Measurements from ENCODE around the gene PLXNA4. TPM values are rescaled to one million over a fixed set of nuclear protein-coding genes. Genes with fewer than 3 reads are reported as not detected.

Gene PLXNA4
- total and polyA plus RNA-seq, 4 donors = 0.04 to 1.1 (median 0.41) TPM

DNA sequence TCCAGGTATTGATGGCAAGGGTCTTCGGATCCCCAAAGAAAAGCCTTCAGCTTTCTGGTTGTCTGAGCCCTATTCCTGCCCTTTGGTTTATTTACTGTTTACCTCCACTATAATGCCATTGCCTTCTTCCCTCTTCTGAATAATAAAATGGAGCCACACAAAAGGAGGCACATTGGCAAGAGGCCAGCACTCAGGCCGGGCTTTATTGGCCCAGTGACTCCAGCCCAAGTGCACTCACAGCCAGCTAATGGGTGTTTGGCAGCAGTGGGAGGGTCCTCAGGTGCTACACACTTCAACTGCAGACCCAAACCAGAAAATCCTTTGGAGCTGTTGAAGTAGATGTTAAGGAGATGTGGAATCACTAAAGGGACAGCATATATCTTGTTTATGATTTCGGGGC lies 336.0 kb downstream of the PLXNA4 start:
- H3K4me3 ChIP-seq (ENCODE audit: low read depth in 1 of 3, low read length in 3 of 3) = no peak overlapping the region
- H3K27ac ChIP-seq (ENCODE audit: low read depth in 1 of 2, low read length in 2 of 2) = no peak overlapping the region
- no peaks in the 10 kb centered on the region for H3K36me3 ChIP-seq (ENCODE audit: control insufficient read depth in 4 of 4, insufficient read depth in 3 of 4, low read depth in 1 of 4, low read length in 3 of 4)
- H3K27me3 ChIP-seq (ENCODE audit: control insufficient read depth in 4 of 4, insufficient read depth in 4 of 4, low read length in 3 of 4) = no peaks in the 10 kb centered on the region
- no peaks in the 10 kb centered on the region for H3K4me1 ChIP-seq (ENCODE audit: control insufficient read depth in 4 of 4, insufficient read depth in 4 of 4, low read length in 3 of 4)
- H3K9ac ChIP-seq (ENCODE audit: low read depth in 1 of 2, low read length in 2 of 2) = no peak overlapping the region
- WGBS = 70% methylated on average over 3 of the region's 3 CpGs
- DNase-seq (ENCODE audit: low spot score) = no peak
- no peak for TF ChIP-seq RXRA (IDR thresholded peaks at IDR 0.05)
- TF ChIP-seq, protein P1, sequence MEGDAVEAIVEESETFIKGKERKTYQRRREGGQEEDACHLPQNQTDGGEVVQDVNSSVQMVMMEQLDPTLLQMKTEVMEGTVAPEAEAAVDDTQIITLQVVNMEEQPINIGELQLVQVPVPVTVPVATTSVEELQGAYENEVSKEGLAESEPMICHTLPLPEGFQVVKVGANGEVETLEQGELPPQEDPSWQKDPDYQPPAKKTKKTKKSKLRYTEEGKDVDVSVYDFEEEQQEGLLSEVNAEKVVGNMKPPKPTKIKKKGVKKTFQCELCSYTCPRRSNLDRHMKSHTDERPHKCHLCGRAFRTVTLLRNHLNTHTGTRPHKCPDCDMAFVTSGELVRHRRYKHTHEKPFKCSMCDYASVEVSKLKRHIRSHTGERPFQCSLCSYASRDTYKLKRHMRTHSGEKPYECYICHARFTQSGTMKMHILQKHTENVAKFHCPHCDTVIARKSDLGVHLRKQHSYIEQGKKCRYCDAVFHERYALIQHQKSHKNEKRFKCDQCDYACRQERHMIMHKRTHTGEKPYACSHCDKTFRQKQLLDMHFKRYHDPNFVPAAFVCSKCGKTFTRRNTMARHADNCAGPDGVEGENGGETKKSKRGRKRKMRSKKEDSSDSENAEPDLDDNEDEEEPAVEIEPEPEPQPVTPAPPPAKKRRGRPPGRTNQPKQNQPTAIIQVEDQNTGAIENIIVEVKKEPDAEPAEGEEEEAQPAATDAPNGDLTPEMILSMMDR (IDR thresholded peaks at IDR 0.05; ENCODE audit: low read depth, low read length, missing input control) = no peak
- TF ChIP-seq TAF1 (conservative IDR thresholded peaks at IDR 0.05) = no peak
- TF ChIP-seq HNF4G (IDR thresholded peaks at IDR 0.05) = no peak
- TF ChIP-seq NR2F2 (IDR thresholded peaks at IDR 0.05) = no peak
- no peak for TF ChIP-seq EGR1 (IDR thresholded peaks at IDR 0.05; ENCODE audit: low read depth in 2 of 2)
- TF ChIP-seq GABPA (IDR thresholded peaks at IDR 0.05 in 1 of 2, conservative IDR thresholded peaks at IDR 0.05 in 1 of 2) = no peak
- no peak for TF ChIP-seq SP1 (IDR thresholded peaks at IDR 0.05)
- no peak for TF ChIP-seq HNF4A (conservative IDR thresholded peaks at IDR 0.05)
- no peak for TF ChIP-seq ZBTB33 (IDR thresholded peaks at IDR 0.05)
- no peak for TF ChIP-seq FOXA1 (IDR thresholded peaks at IDR 0.05)
- TF ChIP-seq, protein P2, sequence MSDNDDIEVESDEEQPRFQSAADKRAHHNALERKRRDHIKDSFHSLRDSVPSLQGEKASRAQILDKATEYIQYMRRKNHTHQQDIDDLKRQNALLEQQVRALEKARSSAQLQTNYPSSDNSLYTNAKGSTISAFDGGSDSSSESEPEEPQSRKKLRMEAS (IDR thresholded peaks at IDR 0.05) = no peak
- no peak for TF ChIP-seq FOXA2 (IDR thresholded peaks at IDR 0.05)
- TF ChIP-seq JUND (IDR thresholded peaks at IDR 0.05) = no peak
- TF ChIP-seq YY1 (IDR thresholded peaks at IDR 0.05) = no peak
- TF ChIP-seq, protein P3, sequence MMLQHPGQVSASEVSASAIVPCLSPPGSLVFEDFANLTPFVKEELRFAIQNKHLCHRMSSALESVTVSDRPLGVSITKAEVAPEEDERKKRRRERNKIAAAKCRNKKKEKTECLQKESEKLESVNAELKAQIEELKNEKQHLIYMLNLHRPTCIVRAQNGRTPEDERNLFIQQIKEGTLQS (IDR thresholded peaks at IDR 0.05) = no peak
- TF ChIP-seq, protein P4, sequence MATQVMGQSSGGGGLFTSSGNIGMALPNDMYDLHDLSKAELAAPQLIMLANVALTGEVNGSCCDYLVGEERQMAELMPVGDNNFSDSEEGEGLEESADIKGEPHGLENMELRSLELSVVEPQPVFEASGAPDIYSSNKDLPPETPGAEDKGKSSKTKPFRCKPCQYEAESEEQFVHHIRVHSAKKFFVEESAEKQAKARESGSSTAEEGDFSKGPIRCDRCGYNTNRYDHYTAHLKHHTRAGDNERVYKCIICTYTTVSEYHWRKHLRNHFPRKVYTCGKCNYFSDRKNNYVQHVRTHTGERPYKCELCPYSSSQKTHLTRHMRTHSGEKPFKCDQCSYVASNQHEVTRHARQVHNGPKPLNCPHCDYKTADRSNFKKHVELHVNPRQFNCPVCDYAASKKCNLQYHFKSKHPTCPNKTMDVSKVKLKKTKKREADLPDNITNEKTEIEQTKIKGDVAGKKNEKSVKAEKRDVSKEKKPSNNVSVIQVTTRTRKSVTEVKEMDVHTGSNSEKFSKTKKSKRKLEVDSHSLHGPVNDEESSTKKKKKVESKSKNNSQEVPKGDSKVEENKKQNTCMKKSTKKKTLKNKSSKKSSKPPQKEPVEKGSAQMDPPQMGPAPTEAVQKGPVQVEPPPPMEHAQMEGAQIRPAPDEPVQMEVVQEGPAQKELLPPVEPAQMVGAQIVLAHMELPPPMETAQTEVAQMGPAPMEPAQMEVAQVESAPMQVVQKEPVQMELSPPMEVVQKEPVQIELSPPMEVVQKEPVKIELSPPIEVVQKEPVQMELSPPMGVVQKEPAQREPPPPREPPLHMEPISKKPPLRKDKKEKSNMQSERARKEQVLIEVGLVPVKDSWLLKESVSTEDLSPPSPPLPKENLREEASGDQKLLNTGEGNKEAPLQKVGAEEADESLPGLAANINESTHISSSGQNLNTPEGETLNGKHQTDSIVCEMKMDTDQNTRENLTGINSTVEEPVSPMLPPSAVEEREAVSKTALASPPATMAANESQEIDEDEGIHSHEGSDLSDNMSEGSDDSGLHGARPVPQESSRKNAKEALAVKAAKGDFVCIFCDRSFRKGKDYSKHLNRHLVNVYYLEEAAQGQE (IDR thresholded peaks at IDR 0.05) = no peak
- TF ChIP-seq RAD21 (IDR thresholded peaks at IDR 0.05) = no peak
- peaks cover 0 to 2% (median 0%) of the 10 kb centered on the region in 4 donors for H3K9me3 ChIP-seq (ENCODE audit: control insufficient read depth in 4 of 4, low read length in 3 of 4)
